Transverse colon (tissue), 4 donors: ENCODE measurements around the gene GFPT1. TPM values are rescaled to one million over a fixed set of nuclear protein-coding genes. Genes with fewer than 3 reads are reported as not detected.

Source experiments
- DNase-seq: peaks from one replicate; pipeline ENCODE4 v3.0.0-alpha.2; 2019
- H3K27ac ChIP-seq, 4 donors: fragments of 200-600 bp; sonication (generic); 2 replicates each; pipeline ENCODE4 v1.5.1; 2016 to 2018; ENCODE audit warnings: inconsistent platforms in 4 of 4
- H3K27me3 ChIP-seq: fragments of 200-600 bp; sonication (generic); 2 replicates; pipeline ENCODE4 v1.5.1; 2017; ENCODE audit warnings: inconsistent platforms
- H3K36me3 ChIP-seq, 4 donors: fragments of 200-600 bp; sonication (generic); 2 replicates each; pipeline ENCODE4 v1.5.1; 2017 to 2019; ENCODE audit warnings: inconsistent platforms in 4 of 4
- H3K4me1 ChIP-seq, 4 donors: fragments of 200-600 bp; sonication (generic); 2 replicates each; pipeline ENCODE4 v1.5.1; 2017 to 2020; ENCODE audit warnings: inconsistent platforms in 4 of 4
- H3K4me3 ChIP-seq, 4 donors: fragments of 200-600 bp; sonication (generic); 1 replicate in 1 of 4; 2 replicates in 3 of 4; pipeline versions ENCODE4 v1.5.1 to v1.6.1; 2017 to 2019; ENCODE audit warnings: inconsistent platforms in 4 of 4
- H3K9me3 ChIP-seq, 2 donors: fragments of 200-600 bp; sonication (generic); 2 replicates each; pipeline ENCODE4 v1.5.1; 2017 to 2019; ENCODE audit warnings: inconsistent platforms in 2 of 2
- CTCF ChIP-seq, 5 experiments: fragments of 200-600 bp in 3 of 5; fragments of 450-650 bp in 2 of 5; sonication (generic) in 3 of 5; IDR thresholded peaks; 1 replicate in 2 of 5; 2 replicates in 3 of 5; pipeline ENCODE4 v1.5.1; 2016 to 2017; ENCODE audit warnings: antibody characterized with exemption in 5 of 5, inconsistent platforms in 3 of 5, mild to moderate bottlenecking in 2 of 5, moderate library complexity in 1 of 5
- EP300 ChIP-seq: sonication (generic); formaldehyde crosslinking; IDR thresholded peaks from one replicate; pipeline ENCODE4 v1.6.1; 2017; ENCODE audit warnings: antibody characterized with exemption, low read depth
- POLR2A ChIP-seq: fragments of 450-650 bp; IDR thresholded peaks from one replicate; pipeline ENCODE4 v1.6.1; 2016; ENCODE audit warnings: antibody characterized with exemption, mild to moderate bottlenecking, moderate library complexity
- POLR2AphosphoS5 ChIP-seq, 3 donors: sonication (generic); formaldehyde crosslinking; IDR thresholded peaks; one replicate each; pipeline ENCODE4 v1.6.1; 2016; ENCODE audit warnings: antibody characterized with exemption in 3 of 3
- WGBS, 2 donors: methylation state at CpG; one replicate each; pipeline ENCODE4 v1.1.5; 2018; ENCODE audit warnings: low coverage in 1 of 2; 5-methylcytosine and 5-hydroxymethylcytosine counted together
- in situ Hi-C, 4 donors: fragments of 200-750 bp; cut with MboI; loops; one replicate each; pipeline versions ENCODE4 v1.15.0 to v1.15.1; 2017; ENCODE audit warnings: low sequenced_read_pairs in 3 of 4, low pct_ligation_motif_present in 1 of 4, low pct_unique_long_range_greater_than_20kb in 1 of 4
- intact Hi-C: fragments of 100-400 bp; cut with DNase I; formaldehyde crosslinking; loops from one replicate; pipeline ENCODE4 v1.15.1; 2023; ENCODE audit warnings: low total_unique reads
- total RNA-seq, 4 donors: library from RNA; depleted of rRNA; stranded (reverse); fragments of >200 nt; gene quantifications; one replicate each; pipeline ENCODE4 v1.1.0, GENCODE V29; 2016

The GFPT1 gene
- total RNA-seq, 4 donors from 2014 or later, result 28.4 to 108 (median 46.9) TPM

DNA sequence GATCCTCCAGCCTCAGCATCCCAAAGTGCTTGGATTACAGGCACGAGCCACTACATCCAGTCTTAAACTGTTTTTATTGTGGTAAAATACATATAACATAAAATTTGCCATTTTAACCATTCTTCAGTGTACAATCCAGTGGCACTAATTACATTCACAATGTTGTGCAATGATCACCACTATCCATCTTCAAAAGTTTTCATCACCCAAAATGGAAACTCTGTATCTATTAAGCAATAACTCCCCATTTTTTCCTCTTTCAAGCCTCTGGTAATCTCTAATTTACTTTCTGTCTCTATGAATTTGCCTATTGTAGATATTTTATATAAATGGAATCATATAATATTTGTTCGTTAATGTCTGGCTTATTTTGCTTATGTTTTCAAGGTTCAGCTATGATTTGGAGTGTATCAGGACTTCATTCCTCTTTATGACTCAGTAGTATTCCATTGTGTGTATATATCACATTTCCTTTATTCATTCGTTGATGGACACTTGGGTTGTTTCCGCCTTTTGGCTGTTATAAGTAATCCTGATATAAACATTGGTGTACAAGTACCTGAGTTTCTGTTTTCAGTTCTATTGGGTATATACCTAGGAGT lies 71.8 kb downstream of the GFPT1 start:
- H3K9me3 ChIP-seq, result no peaks in the 10 kb centered on the region
- DNase-seq, result no peak
- TF ChIP-seq CTCF (IDR thresholded peaks at IDR 0.05), result no peak
- no peak for TF ChIP-seq EP300
- TF ChIP-seq POLR2A, result no peak
- no peak for TF ChIP-seq POLR2AphosphoS5 (IDR thresholded peaks at IDR 0.05)
- WGBS, 2 donors, result 90 to 94% methylated on average over 4 of the region's 4 CpGs
- intact Hi-C loops (no loop called here), in situ Hi-C loops (no loop called here)
- H3K4me3 ChIP-seq, result no peak overlapping the region
- H3K4me1 ChIP-seq, result peaks cover 10 to 18% (median 13%) of the 10 kb centered on the region in 4 donors
- H3K27me3 ChIP-seq, result no peaks in the 10 kb centered on the region
- no peak overlapping the region for H3K27ac ChIP-seq
- H3K36me3 ChIP-seq, result no peaks in the 10 kb centered on the region

GRCh38 chr2:69311024-69311416 lies 76.0 kb downstream of the GFPT1 start:
- in situ Hi-C loops, result no loop called here
- H3K4me1 ChIP-seq, result peaks cover 36 to 55% (median 50%) of the 10 kb centered on the region in 4 donors

GRCh38 chr2:69310111-69311023 lies 76.7 kb downstream of the GFPT1 start:
- Histone ChIP-seq H3K4me1 (peaks cover 36 to 58% (median 54%) of the 10 kb centered on the region in 4 donors), H3K9me3 (no peaks in the 10 kb centered on the region), H3K27ac (peak overlapping the region; percentile 89 to 93 (median 90)), H3K4me3 (peak overlapping the region in 1 of 4 donors; percentile 3), H3K36me3 (no peaks in the 10 kb centered on the region), H3K27me3 (no peaks in the 10 kb centered on the region)
- intact Hi-C loops (no loop called here), in situ Hi-C loops (no loop called here)
- DNase-seq, result no peak
- WGBS, 2 donors, result 80 to 100% methylated on average over 5 to 19 of the region's 19 CpGs
- TF ChIP-seq POLR2AphosphoS5 (IDR thresholded peaks at IDR 0.05) (no peak), POLR2A (no peak), CTCF (IDR thresholded peaks at IDR 0.05) (no peak), EP300 (no peak)

More at GRCh38 chr2:69311024-69311416, 76.0 kb downstream of the GFPT1 start:
- Histone ChIP-seq H3K4me3 (no peak overlapping the region), H3K27me3 (no peaks in the 10 kb centered on the region), H3K36me3 (no peaks in the 10 kb centered on the region), H3K27ac (peak overlapping the region; percentile 89 to 93 (median 90)), H3K9me3 (no peaks in the 10 kb centered on the region)
- 30 to 38% methylated on average over 2 of the region's 2 CpGs for WGBS, 2 donors
- no peak for DNase-seq
- TF ChIP-seq CTCF (IDR thresholded peaks at IDR 0.05) (no peak), POLR2A (no peak), EP300 (no peak), POLR2AphosphoS5 (IDR thresholded peaks at IDR 0.05) (no peak)
- intact Hi-C loops, result no loop called here
